GM04503 (cell line): ENCODE measurements around the gene SCN9A.
A peak's percentile ranks its signal among the peaks of the same experiment; 100 is the strongest.
"Not testable (repeated sequence)": the region's sequence is repeated elsewhere in the genome, so short reads cannot be mapped to it uniquely, and the experiment has no call there.

Experiments used
- DNase-seq: peaks from one replicate; pipeline ENCODE4 v3.0.0-alpha.2; 2012; ENCODE audit warnings: low read depth

The SCN9A gene

DNA sequence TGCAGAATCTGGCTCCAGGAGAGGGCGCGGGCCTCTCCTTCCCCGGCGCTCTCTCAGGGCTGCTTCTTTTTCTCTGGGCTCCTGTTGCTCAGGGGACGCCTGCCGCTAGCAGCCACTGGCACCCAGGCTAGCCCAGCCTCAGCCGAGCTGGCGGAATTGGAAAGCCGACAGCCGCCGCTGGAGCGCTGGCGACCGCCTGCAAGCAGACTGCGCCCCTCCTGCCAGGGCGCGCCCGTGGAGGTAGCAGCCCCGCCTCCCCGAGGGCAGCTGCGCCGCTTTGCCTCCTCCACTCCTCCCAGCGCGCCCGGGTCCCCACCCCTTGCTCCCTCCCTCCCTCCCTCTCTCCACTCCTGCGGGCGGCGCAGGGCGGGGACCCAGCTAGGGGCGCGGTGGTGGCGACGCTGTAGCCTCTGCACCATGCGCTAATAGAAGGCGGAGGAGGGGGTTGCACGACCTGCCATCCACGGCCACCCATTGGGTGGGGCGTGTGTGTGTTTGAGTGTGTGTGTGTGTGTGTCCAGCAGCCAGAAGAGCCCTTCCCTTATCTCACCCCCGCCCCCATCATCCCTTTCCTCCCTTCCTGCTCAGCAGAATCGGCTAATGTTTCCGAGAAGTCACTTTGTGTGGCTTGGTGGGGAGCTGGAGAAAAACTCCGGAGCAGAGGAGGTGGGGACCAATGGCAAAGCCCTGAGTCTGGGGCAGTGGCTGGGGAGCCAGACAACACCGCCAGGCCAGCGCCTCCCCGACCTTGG is at the start of gene SCN9A:
Gene SCN9A, minus strand, starts transcription at position 209 of the 752 bp plus-strand sequence. CDS start 64,188 bp downstream, outside the sequence.
- no peak for DNase-seq

DNA sequence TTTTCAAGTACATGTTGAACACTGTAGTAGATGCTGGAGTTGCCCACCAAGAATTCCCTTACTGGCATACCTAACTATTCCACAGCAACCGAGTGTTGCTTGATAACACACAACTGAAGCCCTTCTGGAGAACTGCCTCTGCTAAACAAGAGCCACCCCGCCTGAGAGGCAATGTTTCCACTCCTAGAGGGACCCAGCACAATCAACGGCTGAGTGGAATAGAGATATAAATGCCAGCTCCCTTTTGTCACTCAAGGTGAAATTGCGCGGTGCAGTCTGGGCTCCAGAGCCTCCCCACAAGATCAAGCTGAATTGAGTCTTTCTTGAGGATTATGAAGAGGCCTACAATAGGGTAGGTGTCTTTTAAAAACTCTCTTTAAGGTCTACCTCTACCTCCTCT is 49.1 kb upstream of the SCN9A start:
- no peak for DNase-seq

DNA sequence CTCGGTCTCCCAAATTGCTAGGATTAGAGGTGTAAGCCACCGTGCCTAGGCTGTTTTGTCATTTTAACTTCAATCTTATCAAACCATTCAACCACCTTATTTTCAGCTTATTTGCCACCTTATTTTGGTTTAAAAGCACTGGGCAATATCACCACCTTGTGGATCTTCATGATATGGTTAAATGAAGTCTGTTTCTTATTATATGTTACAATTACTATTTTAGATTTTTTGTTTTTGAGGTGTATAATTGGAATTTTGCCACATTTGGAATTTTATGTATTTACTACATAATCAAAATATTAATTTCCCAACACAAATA is 43.8 kb upstream of the SCN9A start:
- DNase-seq: peak; percentile 6

DNA sequence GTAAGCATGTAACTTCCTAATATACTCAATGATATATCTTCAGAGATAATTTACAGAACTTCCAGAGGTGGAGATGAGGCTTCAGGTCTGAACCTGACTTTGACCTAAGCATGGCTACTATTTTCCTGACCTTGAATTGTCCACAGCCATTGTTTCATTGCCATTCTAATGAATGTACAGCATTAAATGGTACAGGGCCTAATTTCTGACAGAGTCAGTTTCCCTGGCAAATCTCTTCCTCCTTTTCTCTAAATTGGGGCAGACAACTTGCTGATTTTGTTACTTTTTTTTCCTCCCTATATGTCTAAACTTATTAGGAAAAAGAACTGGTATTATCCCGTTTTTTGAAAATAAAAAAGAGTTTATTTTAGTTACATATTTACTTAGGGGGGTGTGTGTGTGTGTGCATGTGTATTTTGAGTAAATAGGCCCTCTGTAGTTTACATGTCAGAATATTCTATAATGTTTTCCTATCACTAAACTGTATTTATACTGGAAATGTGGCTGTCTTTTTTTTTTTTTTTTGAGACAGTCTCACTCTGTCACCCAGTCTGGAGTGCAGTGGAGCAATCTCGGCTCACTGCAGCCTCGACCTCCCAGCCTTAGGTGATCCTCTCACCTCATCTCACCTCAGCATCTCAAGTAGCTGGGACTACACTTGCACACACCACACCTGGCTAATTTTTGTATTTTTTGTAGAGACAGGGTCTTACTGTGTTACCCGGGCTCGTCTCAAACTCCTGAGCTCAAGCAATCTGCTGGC is 43.3 kb upstream of the SCN9A start:
- DNase-seq: no peak

DNA sequence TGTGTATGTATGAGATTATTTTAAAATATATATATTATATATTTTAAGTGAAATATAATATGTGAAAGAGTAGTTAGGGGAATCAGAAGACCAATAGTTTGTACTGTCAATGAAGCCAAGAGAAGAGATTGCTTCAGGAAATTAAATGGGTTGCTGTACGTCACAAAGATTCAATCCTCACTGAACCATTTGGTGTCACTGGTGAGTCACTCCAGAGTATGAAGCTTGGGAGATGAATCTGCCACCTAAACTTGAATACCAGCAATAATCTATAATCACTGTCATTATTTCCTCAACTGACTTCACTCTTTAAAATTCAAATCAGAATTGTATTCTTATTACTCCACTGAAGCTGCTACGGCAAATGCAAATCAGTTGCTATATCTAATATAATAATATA is 41.9 kb upstream of the SCN9A start:
- peak; percentile 10 for DNase-seq

DNA sequence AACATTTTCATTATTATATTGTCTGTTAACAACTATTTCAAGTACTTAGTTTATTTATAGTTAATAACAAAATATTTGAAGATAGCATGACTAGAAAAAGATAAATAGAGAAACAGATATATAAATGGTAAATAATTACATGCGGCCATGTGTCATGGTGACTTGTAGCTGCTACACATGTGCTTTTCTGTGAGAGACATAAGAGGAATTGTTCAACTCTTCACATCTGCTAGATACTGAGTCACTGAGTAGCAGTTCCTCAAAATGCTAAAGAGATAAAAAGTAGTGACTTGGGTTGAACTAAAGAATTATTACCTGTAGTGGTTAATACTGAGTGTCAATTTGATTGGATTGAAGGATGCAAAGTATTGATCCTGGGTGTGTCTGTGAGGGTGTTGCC is 37.5 kb upstream of the SCN9A start:
- DNase-seq: no peak

DNA sequence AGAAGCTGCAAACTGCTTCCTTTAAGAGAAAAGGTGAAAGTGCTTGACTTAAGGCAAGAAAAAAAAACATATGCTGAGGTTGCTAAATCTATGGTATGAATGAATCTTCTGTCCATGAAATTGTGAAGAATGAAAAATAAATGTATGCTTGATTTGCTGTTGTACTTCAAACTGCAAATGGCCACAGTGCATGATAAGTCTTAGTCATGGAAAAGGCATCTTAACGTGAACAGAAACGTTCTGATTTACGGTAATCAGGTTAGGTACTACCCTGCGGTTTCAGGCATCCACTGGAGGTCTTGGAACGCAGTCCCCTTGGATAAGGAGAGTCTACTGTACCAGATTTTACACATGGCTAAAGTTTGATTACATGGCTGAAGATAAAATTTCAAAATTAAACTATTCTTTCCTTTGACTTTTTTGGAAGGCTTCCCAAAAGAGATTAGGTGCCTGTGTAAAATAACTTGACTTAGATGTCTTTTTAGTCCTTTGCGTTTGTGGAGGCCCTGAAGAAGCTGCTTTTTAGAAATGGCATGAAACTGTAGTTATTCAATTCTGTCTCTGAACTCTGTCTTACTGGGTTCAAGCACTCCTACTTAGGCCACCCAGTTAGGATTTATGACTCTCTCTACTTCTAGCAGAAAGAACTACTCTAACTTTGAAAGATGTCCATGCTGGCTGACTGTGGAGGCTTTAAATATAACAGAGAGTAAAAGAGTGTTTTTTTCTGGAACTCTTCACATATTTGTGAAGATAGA is 35.9 kb upstream of the SCN9A start:
- no peak for DNase-seq

DNA sequence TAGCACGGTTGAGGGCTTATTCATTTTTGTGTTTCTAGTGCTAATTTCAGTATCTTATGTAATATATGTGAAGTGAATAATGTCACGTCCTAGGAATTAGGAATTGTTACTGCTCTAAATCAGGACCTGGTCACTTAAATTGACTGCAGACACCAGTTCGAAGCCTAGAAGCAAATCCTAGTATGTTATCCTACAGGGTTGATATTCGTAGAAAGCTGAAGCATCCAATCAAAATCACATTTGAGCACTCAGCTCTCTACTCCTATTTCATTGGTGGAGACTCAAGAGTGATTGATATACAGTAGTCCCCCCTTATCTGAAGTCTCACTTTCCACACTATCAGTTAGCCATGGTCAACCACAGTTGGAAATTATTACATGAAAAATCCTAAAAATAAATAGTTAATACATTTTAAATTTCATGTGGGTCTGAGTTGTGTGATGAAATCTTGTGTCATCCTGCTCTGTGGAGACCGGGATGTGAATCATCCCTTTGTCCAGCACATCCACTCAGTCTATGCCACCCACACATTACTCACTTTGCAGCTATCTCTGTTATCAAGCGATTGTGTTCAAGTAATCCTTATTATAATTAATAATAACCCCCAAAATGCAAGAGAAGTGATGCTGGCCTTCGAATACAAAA is 35.2 kb upstream of the SCN9A start:
- DNase-seq: peak; percentile 53

DNA sequence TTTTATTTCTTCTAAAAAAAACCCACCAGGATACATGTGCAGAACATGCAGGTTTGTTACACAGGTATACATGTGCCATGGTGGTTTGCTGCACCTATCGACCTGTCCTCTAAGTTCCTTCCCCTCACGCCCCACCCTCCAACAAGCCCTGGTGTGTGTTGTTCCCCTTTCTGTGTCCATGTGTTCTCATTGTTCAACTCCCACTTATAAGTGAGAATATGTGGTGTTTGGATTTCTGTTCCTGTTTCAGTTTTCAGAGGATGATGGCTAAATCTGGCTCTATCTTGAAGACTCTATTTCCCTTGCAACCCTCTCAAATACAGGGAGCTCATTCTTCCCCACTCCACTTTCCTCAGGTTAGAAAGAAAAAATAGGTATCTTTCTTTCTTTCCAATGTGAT is 32.0 kb upstream of the SCN9A start:
- DNase-seq: not testable (repeated sequence)

DNA sequence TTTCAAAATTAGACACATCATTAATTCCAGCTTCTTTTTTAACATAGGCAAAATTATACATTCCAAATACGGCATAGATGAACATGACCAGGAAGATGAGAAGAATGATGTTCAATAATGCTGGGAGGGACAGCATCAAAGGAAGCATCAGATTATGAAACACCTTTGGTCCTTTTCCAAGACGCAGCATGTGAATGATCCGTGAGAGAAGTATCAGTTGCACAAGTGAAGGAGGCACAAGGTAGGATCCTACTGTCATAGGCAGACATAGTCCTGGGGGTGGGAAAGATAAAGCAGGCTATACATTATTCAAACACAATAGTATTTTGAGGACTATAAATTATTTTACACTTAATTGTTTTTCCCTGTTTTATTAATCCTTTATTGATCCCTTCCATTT is 30.6 kb upstream of the SCN9A start:
- no peak for DNase-seq

DNA sequence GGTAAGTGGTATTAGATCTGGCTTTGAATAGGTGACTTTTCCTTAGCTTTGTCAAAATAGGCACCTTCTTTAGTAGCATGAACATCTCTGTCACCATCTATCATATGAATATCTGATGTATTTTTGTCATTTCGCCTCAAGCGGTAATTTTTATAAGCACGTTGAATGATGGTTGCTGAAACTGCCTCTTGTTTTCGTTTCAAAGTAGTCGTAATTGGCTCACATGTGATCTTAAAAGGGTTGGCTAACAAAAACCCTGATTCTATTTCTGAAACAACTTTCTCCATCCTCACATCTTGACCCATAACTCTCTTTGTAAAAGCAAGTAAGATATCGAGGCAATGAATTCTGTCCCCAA is 29.8 kb upstream of the SCN9A start:
- DNase-seq: no peak

DNA sequence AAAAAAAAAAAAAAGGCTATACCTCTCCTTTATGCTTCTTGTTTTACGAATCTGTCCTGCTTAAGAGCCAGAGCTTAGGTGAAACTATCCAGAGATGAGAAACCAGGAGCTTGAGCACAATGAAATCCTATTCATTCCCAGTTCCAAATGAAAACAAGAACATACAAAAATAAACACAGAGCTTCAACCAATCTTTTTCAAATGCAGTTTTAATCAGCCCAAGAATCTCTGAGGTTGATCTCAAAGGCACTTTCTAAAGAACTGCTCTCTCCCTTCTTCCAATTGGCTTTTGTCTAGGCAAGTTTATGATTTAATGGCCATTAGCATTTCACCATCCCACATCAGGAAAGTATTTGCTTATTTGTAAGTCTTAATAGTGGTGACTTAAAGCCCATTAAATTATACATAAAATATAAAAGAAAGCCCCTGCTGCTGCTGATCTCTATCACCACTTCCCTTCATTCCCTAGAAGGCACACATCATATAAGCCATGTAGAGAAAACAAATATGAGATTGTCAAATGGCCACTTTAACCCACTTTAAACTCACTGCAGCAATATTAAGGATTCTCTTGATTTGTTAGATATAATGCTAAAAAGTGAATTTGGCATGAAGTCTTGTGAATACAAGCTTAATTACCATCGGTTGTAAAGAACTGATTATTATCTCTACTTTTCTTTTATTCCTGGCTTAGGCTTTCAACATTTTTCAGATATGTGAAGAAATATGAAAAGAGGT is 29.3 kb upstream of the SCN9A start:
- DNase-seq: no peak

DNA sequence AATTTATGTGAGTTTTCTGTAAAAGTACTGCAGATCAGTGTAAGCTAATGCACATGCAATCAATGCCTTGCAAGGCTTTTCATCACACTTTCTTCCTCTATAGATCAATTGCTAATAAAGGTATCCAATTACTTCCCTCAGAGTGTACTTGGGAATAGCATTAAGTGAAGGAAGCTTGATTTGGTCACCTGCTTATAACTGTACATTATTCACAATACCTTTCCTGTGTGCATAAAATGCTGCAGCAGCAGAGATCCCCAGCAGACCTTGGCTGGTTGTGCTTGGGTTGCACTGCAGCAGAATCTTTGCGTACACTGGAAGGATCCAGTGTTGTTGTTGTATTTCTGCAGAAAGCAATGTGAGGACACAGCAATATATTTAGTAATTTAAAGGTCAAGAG is 18.5 kb upstream of the SCN9A start:
- DNase-seq: no peak

DNA sequence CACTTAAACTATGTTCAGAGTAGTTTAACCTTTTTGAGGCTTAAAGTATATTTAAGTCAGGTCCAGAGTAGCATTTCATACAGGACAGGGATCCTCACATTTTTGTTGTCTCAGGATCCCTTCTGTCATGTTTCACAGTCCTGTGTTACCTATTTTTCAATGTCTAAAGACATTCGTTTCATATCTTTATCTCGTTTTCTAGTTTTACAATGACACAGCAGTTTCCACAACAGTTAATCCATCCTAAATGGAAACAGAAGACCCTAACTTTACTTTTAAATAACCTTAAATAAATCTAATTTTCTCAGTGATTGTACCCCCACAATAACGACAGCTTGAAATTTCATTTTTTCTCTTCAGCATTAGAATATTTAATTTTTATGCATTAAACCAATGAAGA is 17.3 kb upstream of the SCN9A start:
- DNase-seq: no peak

DNA sequence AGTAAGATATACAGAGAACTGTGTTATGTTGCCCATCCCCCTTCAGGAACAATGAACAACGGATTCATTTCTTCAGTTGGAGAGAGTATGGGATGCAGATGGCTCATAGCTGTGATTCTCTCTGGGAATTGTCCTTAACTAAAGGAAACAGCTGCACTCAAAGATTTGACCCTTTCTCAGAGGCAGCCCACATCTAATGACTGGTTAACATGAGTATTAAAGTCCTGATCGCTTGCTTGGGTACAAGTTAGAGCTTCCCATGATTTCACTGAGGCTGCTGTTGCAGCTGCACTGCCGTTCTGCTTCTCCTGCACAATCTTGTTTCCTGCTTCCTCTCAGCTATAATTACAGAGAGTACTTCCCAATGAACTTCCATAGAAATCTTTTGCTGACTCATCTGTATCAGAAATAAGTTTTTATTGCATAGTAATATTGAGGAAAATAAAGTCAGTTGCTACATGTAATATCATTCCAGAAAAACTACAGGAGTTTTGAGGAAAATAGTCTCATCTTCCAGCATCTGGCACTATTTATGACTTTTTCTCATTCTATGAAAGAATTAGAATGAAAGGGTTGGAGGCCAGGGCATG is 12.8 kb upstream of the SCN9A start:
- no peak for DNase-seq

DNA sequence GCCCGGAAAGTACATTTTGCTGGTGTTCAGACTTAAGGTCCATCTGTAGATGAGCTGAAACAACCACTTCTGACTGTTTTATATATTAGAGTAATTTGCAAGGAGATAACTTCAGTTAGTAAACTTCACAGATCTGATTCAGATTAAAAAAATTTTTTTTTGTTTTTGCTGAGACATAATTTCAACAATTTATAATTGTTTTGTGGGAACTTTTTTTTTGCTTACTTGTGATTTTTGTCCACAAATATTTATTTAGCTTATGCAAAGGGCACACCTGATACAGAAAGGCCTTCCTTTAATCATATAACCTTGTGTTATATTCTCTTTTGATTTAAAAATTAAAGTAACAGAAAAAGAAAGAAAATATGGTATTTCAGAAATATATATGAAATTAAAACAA is 9.6 kb upstream of the SCN9A start:
- no peak for DNase-seq

DNA sequence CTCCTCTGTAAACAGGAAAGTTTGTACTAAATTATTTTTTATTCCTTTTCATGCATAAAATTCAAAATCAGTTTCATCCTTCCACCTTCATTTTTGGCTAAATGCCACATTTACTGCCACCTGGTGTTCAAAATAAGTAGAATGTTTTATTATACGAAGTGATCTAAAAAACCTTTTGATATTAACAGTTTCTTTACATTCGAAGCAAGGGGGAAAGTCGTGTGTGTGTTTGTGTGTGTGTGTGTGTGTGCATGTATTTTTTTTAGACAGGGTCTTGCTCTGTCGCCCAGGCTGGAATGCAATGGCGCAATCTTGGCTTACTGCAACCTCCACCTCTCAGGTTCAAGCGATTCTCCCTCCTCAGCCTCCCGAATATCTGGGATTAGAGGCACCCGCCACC is 9.0 kb upstream of the SCN9A start:
- no peak for DNase-seq

DNA sequence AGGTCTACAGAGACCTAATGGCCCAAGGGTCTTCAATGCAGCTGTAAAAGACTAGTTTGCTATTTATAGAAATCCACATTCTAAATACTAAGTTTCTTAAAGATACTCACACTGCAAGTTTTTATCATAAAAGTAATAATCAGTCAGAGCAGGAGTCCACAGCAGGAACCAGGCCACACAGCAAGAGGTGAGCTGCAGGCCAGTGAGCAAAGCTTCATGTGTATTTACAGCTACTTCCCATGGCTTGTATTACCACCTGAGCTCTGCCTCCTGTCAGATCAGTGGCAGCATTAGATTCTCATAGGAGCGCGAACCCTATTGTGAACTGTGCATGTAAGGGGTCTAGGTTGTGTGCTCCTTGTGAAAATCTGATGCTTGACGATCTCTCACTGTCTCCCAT is 6.7 kb upstream of the SCN9A start:
- no peak for DNase-seq

DNA sequence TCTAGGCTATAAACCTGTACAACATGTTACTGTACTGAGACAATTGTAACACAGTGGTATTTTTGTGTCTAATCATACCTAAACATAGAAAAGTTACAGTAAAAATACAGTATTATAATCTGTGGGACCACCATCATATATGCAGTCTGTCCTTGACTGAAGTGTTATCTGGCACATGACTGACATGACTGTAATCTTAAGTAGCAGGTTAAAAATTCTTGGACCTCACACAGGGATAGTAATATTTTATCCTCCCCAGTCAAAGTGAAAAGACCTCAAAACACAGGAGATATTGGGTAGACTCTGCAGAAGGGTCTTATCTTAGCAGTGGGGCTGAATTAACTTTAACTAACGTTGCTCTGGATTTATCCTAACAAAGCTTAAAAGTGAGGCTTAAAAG is 4.9 kb upstream of the SCN9A start:
- no peak for DNase-seq

DNA sequence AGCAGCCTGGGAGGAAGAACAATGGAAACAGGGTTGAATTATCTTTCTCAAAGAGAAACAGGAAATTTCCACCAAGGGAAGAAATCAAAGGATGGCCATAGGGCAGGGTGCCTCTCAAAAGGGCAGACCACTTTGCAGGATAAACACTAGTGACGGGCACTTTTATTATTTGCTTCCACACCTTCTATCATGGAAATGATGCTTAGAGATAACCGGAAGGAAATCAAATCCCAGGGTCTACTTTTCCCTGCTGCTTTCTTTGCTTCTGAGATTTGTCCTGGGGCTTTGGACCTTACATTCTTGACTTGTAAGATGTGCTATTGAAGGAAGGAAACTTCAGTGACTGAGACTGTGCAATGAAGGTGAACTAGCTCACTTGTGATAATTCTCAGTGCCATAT is 1.1 kb upstream of the SCN9A start:
- no peak for DNase-seq

DNA sequence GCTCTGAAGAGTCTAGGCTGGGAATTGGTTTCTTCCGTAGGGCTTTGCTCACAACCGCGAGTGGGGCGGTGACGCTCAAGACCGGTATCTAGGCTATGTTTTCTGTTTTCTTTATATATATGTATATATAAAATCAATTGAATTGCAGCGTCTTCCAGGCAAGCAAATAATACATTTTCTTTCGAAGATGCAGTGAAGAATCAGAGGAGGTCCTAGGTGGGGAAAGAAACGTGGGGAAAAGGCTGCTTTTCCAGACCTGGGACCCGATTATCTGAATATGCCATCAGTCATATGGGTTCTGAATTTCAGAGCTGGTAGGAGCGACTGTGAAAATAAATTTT is 714 bp upstream of the SCN9A start:
- DNase-seq: no peak
